Astrocyte of the spinal cord (primary cell): ENCODE measurements around the gene VSIG10L.

ENCODE experiments used
- DNase-seq: peaks from one replicate; pipeline ENCODE4 v3.0.0; 2011; ENCODE audit warnings: low read depth, low spot score
- H3K4me3 ChIP-seq: 2 replicates; pipeline ENCODE4 v1.5.1; 2011; ENCODE audit warnings: low read depth, mild to moderate bottlenecking, low read length, moderate library complexity
- CTCF ChIP-seq: IDR thresholded peaks from 2 replicates; pipeline ENCODE4 v1.5.1; 2012; ENCODE audit warnings: low read depth, mild to moderate bottlenecking, low read length, inconsistent platforms
- in situ Hi-C: cut with HindIII; loops from 2 replicates; pipeline ENCODE4 v1.10.0; 2017; ENCODE audit warnings: low sequenced_read_pairs

Gene VSIG10L

DNA sequence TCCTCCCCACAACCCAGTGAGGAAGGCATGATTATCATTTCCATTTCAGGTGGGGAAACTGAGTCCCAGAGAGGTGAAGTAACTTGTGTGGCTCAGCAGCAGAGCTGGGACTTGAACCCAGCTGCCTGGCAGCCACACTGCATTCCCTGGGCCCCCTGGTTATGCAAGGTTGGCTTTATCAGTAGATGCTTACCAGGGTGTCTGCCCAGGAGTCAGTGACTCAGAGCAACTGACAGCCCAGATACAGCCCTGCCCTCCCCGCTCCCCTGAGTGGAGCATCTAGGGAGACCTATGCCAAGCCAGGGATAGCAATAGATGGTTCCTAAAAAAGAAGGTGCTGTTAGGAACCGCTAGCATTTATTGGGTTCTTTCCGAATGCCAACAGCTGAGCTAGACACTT lies 24.6 kb downstream of the VSIG10L start:
- H3K4me3 ChIP-seq = no peak overlapping the region
- DNase-seq = no peak
- in situ Hi-C loops = no loop called here
- no peak for TF ChIP-seq CTCF

DNA sequence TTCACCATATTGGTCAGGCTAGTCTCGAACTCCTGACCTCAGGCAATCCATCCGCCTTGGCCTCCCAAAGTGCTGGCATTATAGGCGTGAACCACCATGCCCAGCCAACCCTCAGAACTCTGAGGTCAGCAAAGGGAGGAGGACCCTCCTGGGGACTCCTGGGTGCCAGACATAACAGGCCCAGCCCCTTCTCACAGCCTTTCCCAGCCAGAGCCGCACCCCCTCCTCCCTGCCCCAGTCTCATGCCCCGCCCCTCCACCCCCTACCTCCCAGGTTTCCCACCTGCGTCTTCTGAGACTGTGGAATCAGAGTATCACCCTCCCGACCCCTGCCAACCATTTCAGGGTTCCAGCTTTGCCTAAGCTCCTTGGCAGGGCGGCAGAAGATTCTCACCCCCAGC lies 25.3 kb downstream of the VSIG10L start:
- no peak overlapping the region for H3K4me3 ChIP-seq
- no peak for DNase-seq
- in situ Hi-C loops = no loop called here
- no peak for TF ChIP-seq CTCF

GRCh38 chr19:51311351-51312257 lies 30.3 kb downstream of the VSIG10L start, which contains the start of gene IGLON5:
Gene IGLON5 (plus strand): TSS chr19:51311644. CDS start chr19:51311848, 204 bp downstream.
- in situ Hi-C loops = no loop called here
- no peak for TF ChIP-seq CTCF
- H3K4me3 ChIP-seq = no peak within 1 kb of the TSS
- no peak for DNase-seq

DNA sequence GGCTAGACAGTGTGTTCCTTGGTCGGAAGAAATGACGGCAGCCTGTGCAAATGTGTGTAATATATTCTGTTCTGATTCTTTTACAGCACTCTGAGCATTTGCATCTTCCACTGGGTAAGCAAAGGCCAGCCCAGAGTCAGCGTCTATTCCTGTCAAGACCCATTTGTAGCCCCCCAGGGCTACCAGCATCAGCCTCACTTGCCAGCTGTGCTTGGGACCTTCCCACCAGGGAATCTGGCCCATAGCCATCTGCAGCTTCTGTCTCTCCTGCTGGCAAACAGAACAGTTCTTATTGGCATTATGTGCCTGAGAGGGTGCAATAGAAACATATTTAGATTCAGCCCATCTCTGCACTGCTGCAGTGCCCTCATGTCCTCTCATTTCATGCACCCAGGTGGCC lies 36.5 kb downstream of the VSIG10L start:
- in situ Hi-C loops = no loop called here
- no peak overlapping the region for H3K4me3 ChIP-seq
- TF ChIP-seq CTCF = no peak
- DNase-seq = no peak

GRCh38 chr19:51301266-51301665 lies 40.7 kb downstream of the VSIG10L start:
- no peak for TF ChIP-seq CTCF
- no peak overlapping the region for H3K4me3 ChIP-seq
- in situ Hi-C loops = no loop called here
- DNase-seq = no peak

- no peak for TF ChIP-seq CTCF
- no peak for DNase-seq
- in situ Hi-C loops = no loop called here
- H3K4me3 ChIP-seq = no peak overlapping the region
Observed at GRCh38 chr19:51297406-51297805, 44.5 kb downstream of the VSIG10L start.
